Activated naive CD8-positive, alpha-beta T cell treated with anti-CD3 and anti-CD28 coated beads, Interleukin-2, amount 50 U/mL, for 16 hours (primary cell): ENCODE results near the gene TMEM221.
A peak's percentile ranks its signal among the peaks of the same experiment; 100 is the strongest.

Source experiments
- DNase-seq: peaks from one replicate; pipeline ENCODE4 v3.0.0-alpha.2; 2020; ENCODE audit warnings: low read depth, low spot score

TMEM221 gene

DNA sequence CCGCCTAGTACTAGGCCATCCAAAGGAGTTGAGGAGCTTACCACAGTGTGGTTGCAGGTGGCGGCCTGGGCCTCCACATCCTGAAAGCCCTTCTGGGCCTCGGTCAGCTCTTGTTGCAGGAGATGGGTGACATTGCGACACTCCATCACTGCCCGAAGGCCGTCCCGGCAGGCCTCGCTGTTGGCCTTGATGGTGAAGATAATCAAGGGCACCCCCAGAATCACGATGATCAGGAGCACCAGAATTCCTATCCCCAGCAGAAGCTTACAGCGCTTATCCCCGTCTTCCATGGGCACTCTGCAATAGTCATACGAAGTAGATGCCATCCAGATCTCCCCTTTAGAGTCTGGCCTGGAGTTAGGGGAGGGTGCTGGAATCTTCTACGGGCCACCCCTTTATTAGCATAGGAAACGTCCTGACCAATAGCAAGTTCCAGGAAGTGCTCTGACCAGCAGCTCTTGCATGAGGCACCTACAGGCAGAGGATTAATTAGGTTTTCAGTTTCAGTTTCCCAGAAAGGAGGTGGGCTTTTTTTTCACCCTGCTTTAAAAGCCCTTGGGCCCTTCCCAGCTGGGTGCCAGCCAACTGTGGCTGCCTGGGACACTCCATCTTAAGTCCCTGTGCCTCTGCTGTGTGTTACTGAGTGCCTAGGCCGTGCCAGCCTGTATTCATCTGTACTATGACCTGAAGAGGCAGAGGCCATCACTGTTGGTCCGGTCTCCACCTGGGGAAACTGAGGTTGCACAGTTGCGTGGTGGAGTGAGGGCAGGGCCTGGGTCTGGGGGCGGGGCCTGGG lies 43.0 kb downstream of the TMEM221 start, which contains the start of gene BST2:
Gene BST2, minus strand, starts transcription at position 381 of the 796 bp plus-strand sequence. Its CDS starts 55 bp downstream, at position 326.
- no peak for DNase-seq

DNA sequence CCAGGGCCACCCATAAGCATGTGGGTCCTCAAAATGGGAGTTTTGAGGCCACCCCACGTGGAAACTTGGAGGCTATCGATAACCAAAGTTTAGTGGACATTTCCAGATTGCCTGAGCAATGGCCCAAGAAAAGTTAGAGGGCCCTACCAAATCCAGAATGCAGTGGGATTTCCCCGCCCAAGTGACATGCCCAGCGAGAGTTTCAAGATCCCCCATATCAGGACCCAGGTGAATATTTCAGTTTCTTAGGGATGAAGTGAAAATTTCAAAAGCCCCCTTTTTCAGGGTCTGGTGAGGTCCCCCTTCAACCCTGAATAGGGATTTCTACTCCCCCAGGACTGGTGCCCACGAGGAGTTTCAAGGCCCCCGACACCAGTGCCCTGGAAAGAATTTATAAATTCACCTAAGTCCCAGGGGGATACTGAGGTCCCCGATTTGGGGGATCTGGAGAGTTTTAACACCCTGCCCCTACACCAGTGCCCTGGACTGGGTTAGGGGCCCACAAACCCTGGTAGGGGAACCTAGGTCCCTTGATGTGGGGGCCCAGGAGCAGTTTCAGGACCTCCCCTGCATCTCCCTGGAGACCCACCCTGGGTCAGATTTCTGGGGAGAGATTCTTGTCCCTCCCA lies 43.7 kb downstream of the TMEM221 start:
- DNase-seq: no peak

DNA sequence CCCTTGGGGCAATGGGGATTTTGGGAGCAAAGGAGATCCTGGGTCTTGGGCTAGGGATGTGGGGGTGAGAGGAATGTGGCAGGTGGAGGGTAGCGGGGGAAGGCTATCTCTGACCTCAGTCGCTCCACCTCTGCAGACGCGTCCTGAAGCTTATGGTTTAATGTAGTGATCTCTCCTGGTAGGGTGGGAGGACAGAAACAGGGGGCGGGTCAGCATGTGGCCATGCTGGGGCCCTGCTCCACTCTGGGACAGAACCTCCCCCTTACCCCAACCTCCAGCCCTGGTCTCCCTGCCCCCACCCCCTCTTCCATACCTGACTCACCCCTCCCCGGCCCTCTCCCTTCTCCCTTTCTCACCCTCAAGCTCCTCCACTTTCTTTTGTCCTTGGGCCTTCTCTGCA lies 44.5 kb downstream of the TMEM221 start:
- DNase-seq: no peak

DNA sequence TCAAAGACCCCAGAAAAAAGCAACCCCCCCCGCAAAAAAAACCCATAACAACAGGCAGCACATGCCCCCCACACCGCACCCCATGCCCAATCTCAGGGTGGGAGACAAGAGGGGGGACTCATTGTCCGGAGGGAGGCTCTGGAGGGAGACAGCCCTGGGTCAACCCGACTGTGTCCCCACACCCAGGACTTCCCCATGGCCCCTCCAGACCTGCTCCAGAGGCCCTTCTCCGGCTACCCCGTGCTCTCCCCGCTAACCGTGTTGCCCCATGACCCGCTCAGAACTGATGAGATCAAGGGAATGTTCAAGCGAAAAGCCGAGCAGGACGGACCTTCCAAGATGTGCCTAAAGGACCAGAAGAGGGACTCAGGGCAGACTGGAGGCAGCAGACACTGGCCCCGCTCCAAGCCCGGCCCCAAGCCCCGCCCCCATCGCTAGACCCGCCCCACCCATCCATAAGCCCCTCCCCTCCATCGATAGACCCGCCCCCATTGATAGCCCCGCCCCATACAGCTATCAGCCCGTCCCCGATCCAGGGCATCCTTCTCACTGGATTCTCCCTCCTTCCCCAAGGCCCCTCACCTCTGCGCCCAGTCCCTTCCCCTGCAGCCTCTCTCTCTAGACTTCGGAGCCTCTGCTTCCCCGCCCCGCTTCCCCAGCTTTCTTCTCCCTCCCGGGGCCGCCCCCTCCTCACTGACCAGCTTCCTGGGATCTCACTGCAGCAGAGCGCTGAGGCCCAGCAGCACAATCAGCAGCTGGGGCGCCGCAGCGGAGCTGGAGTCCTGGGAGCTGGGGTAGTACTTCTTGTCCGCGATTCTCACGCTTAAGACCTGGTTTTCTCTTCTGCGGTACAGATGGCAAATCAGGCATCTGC lies 45.2 kb downstream of the TMEM221 start:
- DNase-seq: no peak

DNA sequence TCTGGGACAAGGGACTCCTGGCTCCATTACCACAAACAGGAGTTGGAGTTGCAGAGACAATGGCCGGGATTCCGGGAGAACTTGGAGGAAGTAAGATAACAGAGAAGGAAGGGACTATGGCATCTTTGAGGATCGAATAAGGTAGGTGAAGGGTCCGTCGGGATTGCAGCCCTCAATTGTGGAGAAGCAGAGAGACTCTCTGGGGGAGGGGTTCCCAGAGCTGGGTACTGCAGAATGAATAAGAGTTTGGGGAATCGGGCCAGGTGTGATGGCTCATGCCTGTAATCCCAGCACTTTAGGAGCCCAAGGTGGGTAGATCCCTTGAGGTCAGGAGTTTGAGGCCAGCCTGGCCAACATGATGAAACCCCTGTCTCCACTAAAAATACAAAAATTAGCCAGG lies 46.8 kb downstream of the TMEM221 start:
- no peak for DNase-seq

DNA sequence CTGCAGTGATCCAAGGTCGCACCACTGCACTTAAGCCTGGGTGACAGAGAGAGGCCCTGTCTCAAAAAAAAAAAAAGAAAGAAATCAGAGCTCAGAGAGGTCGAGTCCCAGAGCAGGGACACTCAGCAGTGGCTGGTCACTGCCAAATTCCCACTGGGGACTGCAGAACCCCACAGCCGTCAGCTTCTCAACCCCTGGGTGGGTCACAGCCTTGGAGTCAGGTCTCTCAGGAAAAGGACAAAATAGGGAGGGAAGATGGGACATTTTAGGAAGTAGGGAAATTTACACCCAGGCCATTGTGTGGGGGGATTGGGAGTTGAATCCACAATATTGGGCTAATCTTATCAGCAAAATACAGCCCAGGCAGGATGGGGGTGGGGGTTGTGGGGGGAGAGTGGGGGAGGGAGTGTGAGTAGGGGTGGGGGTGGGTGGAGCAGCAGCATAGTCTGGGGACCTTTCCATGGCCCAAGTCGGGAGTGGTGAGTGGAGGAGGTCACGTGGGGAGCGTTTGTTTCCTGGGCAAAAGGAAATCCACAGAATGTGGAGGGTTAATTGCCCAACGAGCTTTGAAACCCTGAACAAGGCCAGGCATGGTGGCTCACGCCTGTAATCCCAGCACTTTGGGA lies 49.5 kb downstream of the TMEM221 start:
- no peak for DNase-seq

DNA sequence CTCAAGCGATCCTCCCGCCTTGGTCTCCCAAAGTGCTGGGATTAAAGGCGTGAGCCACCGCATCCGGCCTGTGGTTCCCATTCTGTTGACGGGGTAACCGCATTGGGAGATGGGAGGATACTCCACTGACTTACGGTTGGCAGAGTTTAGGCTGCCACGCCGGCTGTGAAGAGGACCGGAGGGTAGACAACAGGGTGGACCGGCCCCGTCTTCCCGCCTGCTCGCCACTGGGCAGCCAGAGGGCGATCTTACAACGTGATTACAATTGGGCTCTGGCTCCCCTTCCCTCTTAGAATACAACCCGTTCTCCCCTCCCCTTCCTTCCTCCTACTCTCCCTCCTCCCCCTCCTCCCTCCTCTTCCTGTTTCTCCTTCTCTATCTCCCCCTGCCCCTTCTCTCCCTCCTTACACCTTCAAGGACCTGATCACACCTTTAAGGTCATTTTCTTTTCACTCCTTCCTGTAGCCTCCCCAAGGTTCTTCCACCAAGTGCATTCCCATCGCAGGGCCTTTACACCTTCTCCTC lies 53.5 kb downstream of the TMEM221 start:
- no peak for DNase-seq

DNA sequence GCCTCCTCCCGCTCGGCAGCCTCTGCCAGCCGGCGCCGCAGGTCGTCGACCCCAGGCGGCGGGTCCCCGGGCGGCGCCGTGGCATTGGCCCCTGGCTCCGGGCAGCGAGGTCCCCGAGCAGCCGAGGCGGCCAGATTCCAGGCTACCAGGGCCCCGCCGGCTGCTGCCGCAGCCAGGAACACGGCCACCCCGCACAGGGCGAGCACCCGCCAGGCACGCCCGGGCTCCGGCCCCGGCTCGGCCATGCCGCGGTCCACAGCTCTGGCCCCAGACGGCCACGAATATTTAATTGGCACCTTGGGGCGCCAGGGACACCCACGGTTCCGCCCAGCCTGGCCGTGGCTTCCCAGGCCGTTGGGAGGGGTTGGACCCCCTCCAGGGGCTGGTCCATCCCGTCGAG lies 54.6 kb downstream of the TMEM221 start, which contains the start of gene CCDC194:
Gene CCDC194, minus strand, starts transcription at position 283 of the 400 bp plus-strand sequence. Its CDS starts 38 bp downstream, at position 245.
- DNase-seq: no peak

DNA sequence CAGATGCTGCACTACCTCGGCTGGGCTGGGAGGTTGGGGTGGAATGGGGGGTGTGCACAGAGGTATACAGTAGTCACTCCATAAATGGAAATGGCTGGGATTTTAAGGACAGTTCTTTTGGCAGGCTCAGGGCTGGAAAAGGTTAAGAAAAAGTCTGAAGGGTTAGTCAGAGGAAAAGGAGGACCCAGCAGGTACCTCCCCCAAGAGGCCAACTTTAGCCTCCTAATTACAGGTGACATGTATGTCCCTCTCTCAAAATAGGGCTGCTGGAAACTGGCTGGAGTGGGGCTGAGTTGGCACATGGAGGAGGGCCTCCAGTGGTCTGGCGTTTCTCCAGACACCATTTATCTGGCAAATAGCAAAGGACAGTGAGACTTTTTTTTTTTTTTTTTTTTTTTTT lies 55.5 kb downstream of the TMEM221 start:
- DNase-seq: no peak

DNA sequence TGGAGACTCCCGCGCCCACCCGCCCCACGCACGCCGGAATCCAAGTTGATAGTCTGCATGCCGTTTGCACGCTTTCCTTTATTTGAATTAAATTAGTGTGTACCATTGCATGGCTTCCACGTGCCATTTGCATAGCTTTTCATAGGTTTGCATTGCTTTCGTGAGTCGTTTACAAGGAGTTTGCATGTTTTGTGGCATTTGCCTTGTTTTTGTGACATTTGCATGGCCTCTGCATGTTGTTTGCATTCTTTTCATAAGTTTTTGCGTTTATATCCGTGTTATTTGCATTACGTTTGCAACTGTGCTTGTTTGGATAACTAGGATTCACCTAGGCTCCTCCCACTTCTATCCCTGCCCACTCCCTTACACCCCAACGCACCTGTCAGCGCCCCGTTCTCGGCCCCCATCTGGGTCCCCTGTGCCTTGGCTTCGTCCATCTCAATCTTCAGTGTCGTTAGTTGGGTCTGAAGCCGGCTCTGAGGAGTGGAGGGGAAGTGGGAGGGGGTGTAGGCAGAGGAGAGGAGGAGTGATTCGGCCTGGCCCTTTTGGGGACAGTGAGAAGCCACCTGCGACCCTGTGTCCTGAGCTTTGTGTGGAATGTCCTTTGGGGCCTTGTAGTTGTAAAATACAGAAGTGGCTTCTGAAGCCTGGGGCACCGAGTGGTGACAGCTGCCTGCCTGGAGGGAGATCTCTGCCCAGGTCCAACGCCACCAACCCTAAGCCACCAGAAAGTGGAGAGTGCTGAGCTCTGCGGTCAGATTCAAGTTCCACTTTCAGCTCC lies 56.9 kb downstream of the TMEM221 start:
- DNase-seq: no peak

DNA sequence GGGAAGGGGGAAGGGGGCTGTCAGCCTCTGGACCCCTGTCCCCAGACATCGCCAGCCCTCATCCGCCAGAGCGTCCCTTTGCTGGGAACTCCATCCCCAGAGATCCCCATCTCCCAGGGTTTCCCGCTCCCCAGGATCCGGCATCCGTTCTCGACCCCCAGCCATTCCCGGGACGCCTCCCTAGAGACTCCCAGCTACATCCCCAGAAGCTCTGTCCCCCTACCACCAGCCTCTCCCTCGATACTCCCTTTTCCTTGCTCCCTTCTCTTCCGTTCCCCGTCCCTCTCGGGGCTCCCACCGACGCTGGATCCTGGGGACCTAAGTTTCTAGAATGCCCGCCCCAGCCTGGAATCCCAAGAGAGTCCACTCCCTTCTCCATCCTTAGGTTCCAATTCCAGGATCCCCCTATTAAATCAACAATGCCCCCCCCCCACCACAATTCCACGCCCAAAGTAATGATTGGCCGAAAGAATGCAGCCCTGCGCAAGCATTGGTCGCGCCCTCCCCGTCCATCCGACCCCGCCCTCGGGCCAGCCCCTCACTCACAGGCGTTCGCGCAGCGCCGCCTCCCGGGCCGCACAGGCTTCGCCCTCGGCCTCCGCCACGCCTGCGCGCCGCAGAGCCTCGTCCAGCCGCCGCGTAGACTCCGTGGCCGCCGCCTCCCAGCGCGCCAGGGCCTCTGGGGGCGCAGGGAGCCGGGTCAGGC lies 57.6 kb downstream of the TMEM221 start:
- DNase-seq: peak; percentile 90

DNA sequence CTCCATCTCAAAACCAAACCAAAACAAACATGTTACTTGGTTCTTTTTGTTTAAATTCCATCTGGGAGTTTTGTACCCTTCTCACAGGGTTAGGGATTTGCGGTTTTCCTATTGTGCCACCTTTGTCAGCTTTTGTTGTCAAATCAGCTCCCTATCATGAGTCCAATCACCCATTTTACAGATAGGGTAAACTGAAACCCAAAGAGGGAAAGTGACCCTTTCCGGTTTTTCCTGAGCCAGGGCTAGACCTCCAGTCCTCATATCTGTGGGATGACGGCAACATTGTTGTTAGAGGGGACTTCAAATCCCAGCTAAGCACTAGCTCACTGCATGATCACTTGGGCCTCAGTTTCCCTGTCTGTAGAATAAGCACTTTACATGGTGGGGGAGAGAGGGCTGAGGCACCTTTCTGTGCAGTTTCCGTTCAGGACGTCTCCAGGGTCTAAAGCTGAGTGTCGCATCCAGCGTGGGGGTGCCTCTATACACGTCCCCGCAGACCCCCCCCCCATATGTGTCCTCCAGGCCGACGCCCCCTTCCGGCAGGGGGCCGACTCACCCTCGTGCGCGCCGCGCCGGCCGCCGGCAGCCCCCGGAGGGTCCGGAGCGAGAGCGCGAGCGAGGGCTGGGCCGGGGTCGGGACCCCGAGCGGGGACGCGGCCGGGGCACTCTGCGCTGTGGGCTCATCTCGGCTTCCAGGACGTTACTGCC lies 58.4 kb downstream of the TMEM221 start:
- DNase-seq: no peak

DNA sequence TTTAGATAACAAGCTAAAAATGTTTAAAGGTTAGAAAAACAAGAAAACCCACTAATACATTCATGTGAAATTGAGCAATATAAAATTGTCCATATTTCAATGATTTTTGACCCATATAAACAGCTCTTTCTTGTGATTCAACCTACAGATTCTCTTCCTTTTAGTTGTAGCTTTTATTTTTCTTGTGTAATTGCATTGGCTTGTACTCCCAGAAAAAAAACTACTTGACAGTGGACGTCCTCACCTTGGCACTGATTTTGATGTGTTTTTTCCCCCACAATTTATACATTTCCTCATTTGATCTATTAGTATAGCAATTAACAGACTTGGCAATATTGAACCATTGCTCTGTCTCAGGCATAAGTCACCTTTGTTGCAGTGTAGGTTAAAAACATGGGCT lies 59.2 kb downstream of the TMEM221 start:
- DNase-seq: no peak

DNA sequence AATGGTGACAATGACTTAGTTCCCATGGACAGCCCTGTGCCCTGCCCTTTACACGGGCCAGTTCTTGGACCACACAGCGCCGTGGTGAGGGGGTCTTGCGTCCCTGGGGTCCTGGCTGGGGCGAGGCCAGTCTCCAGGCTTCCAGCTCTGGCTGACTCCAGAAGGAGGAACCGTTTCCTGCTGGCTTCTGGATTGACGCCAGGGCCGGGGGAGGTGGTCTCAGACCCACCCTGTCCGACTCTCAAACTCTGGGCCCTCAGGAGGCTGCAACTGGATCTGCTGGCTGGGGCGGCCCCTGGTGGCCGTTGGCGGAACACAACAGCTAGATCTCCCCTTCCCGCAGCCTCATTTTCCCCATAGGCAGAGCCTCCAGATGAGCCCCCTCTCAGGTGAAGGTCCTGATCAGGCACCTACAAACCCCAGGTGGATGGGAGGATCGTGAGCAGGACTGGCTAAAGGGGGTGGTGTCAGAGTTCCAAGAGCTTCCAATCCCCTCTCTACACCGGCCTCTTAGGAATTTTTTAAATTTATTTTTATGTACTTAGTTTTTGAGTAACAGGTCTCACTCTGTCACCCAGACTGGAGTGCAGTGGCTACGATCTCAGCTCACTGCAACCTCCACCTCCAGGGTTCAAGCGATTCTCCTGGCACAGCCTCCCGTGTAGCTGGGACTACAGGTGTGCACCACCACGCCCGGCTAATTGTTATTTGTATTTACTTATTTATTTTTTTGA lies 62.4 kb downstream of the TMEM221 start:
- DNase-seq: no peak
